DOHH2 (cell line): ENCODE data around the gene ADORA3.

Experiments
- EZH2phosphoT487 ChIP-seq: fragments of 200-600 bp; sonication (generic); IDR thresholded peaks from 2 replicates; pipeline ENCODE4 v1.6.1; 2017; ENCODE audit warnings: borderline replicate concordance, mild to moderate bottlenecking, antibody characterized with exemption, low read length, moderate library complexity, mixed read lengths
- TF ChIP-seq, protein P1 (sequence below): fragments of 200-600 bp; sonication (generic); IDR thresholded peaks from one replicate; pipeline ENCODE4 v1.5.1; 2014; ENCODE audit warnings: antibody characterized with exemption, mild to moderate bottlenecking, low read depth, low read length; ENCODE audit not compliant: poor library complexity, severe bottlenecking

DNA sequence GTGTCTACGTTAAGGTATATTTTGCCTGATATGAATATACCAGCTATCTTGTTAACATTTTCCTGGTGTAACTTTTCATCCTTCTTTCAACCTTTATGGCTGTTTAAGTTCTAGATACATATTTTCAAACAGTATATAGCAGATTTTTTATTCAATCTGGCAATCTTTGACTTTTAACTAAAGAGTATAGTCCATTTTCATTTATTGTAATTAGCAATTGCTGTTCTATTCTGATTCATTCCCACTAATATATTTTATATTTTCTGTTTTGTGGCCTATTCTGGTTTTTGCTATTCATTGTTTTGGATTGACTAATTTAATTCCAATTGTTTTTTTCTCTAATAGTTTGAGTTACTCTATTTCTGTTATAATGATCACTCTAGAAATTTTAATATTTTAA, 37.0 kb downstream of the ADORA3 start:
- TF ChIP-seq, protein P1, sequence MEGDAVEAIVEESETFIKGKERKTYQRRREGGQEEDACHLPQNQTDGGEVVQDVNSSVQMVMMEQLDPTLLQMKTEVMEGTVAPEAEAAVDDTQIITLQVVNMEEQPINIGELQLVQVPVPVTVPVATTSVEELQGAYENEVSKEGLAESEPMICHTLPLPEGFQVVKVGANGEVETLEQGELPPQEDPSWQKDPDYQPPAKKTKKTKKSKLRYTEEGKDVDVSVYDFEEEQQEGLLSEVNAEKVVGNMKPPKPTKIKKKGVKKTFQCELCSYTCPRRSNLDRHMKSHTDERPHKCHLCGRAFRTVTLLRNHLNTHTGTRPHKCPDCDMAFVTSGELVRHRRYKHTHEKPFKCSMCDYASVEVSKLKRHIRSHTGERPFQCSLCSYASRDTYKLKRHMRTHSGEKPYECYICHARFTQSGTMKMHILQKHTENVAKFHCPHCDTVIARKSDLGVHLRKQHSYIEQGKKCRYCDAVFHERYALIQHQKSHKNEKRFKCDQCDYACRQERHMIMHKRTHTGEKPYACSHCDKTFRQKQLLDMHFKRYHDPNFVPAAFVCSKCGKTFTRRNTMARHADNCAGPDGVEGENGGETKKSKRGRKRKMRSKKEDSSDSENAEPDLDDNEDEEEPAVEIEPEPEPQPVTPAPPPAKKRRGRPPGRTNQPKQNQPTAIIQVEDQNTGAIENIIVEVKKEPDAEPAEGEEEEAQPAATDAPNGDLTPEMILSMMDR, result no peak
- TF ChIP-seq EZH2phosphoT487, result no peak
